ENCODE results near the gene SSC4D.

DNA sequence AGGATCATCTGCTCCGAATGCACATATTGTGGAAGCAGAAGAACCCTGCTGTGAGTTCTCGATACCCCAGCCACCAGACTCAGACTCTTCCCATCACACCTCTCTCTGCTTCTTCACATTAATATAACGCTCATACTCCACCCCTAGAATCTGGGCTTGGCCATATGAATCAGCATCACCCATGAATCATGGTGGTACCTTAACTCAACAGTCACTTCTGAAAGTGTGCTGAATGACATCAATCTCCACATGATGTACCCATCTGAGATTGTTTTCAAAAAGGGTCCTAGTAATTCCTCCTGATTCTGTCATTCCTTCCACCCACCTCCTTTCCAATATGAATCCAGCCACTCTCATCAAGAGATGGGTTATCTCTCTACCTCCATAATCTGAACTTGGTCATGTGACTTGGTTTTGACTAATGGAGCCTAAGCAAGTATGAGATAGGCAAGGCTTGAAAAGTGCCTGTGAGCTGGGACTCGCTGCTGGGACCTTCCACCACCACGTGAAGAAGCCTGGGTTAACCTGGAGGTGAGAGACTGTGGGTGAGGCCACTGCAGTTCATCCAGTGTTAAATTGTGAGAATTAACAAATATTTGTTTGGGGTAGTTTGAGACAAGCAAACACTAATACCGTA is 66.1 kb downstream of the SSC4D start:
- TF ChIP-seq, protein P1, sequence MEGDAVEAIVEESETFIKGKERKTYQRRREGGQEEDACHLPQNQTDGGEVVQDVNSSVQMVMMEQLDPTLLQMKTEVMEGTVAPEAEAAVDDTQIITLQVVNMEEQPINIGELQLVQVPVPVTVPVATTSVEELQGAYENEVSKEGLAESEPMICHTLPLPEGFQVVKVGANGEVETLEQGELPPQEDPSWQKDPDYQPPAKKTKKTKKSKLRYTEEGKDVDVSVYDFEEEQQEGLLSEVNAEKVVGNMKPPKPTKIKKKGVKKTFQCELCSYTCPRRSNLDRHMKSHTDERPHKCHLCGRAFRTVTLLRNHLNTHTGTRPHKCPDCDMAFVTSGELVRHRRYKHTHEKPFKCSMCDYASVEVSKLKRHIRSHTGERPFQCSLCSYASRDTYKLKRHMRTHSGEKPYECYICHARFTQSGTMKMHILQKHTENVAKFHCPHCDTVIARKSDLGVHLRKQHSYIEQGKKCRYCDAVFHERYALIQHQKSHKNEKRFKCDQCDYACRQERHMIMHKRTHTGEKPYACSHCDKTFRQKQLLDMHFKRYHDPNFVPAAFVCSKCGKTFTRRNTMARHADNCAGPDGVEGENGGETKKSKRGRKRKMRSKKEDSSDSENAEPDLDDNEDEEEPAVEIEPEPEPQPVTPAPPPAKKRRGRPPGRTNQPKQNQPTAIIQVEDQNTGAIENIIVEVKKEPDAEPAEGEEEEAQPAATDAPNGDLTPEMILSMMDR (conservative IDR thresholded peaks at IDR 0.05; ENCODE audit: low read length) = no peak
- no peak for TF ChIP-seq EZH2phosphoT487 (IDR thresholded peaks at IDR 0.05; ENCODE audit: borderline replicate concordance, low read depth, low read length)
